Astrocyte (in vitro differentiated cells and primary cell): Measurements from ENCODE around the gene SHB. TPM values are rescaled to one million over a fixed set of nuclear protein-coding genes. Genes with fewer than 3 reads are reported as not detected.

Experiments
- DNase-seq: peaks from one replicate; pipeline ENCODE4 v3.0.0-alpha.2; 2010; ENCODE audit warnings: low read depth
- FAIRE-seq: peaks from 2 replicates; lab custom pipeline; 2011; peaks lifted over from hg19 to GRCh38; lab: Jason Lieb, UNC
- H2AFZ ChIP-seq: 2 replicates; pipeline ENCODE4 v1.6.0; 2012; ENCODE audit warnings: low read depth, low read length, inconsistent platforms
- H3K27ac ChIP-seq: 2 replicates; pipeline ENCODE4 v1.5.1; 2011; ENCODE audit warnings: low read depth, low read length, inconsistent platforms
- H3K27me3 ChIP-seq: 2 replicates; pipeline ENCODE4 v1.6.0; 2011; ENCODE audit warnings: low read length, inconsistent platforms; ENCODE audit not compliant: insufficient read depth
- H3K36me3 ChIP-seq: 2 replicates; pipeline ENCODE4 v1.5.1; 2011; ENCODE audit warnings: low read length, inconsistent platforms; ENCODE audit not compliant: insufficient read depth
- H3K4me1 ChIP-seq: 2 replicates; pipeline ENCODE4 v1.5.1; 2011; ENCODE audit warnings: low read length, inconsistent platforms; ENCODE audit not compliant: insufficient read depth
- H3K4me2 ChIP-seq: 2 replicates; pipeline ENCODE4 v1.6.0; 2012; ENCODE audit warnings: low read length, inconsistent platforms
- H3K4me3 ChIP-seq: 2 replicates; pipeline ENCODE4 v1.5.1; 2011; ENCODE audit warnings: low read depth, mild to moderate bottlenecking, low read length, inconsistent platforms; ENCODE audit not compliant: insufficient read depth
- H3K79me2 ChIP-seq: 2 replicates; pipeline ENCODE4 v1.6.0; 2012; ENCODE audit warnings: mild to moderate bottlenecking, low read length, inconsistent platforms; ENCODE audit not compliant: insufficient read depth
- H3K9ac ChIP-seq: 2 replicates; pipeline ENCODE4 v1.6.0; 2012; ENCODE audit warnings: mild to moderate bottlenecking, low read length, inconsistent platforms
- H3K9me3 ChIP-seq: 2 replicates; pipeline ENCODE4 v1.5.1; 2012; ENCODE audit warnings: low read depth, mild to moderate bottlenecking, low read length, inconsistent platforms; ENCODE audit not compliant: insufficient read depth
- H4K20me1 ChIP-seq: 2 replicates; pipeline ENCODE4 v1.6.0; 2012; ENCODE audit warnings: low read length, inconsistent platforms; ENCODE audit not compliant: insufficient read depth
- H3K27ac Mint-ChIP-seq: one replicate; pipeline ENCODE4 v1.8.0; 2021; ENCODE audit warnings: mild to moderate bottlenecking, mixed read lengths; ENCODE audit not compliant: unreplicated experiment
- H3K27me3 Mint-ChIP-seq: one replicate; pipeline ENCODE4 v1.8.0; 2021; ENCODE audit warnings: low read depth, mixed read lengths; ENCODE audit not compliant: unreplicated experiment
- H3K36me3 Mint-ChIP-seq: one replicate; pipeline ENCODE4 v1.8.0; 2021; ENCODE audit warnings: low read depth, mixed read lengths; ENCODE audit not compliant: unreplicated experiment
- H3K4me1 Mint-ChIP-seq: one replicate; pipeline ENCODE4 v1.8.0; 2021; ENCODE audit warnings: low read depth, mixed read lengths; ENCODE audit not compliant: unreplicated experiment
- H3K4me3 Mint-ChIP-seq: one replicate; pipeline ENCODE4 v1.8.0; 2021; ENCODE audit warnings: mild to moderate bottlenecking, moderate library complexity, mixed read lengths; ENCODE audit not compliant: unreplicated experiment
- H3K9me3 Mint-ChIP-seq: one replicate; pipeline ENCODE4 v1.8.0; 2021; ENCODE audit warnings: mild to moderate bottlenecking, mixed read lengths; ENCODE audit not compliant: unreplicated experiment
- CTCF ChIP-seq: IDR thresholded peaks from 2 replicates; pipeline ENCODE4 v1.5.1; 2011; ENCODE audit warnings: low read depth, mild to moderate bottlenecking, inconsistent platforms, low read length, moderate library complexity; ENCODE audit not compliant: insufficient read depth
- EZH2 ChIP-seq: IDR thresholded peaks from 2 replicates; pipeline ENCODE4 v1.6.1; 2012; ENCODE audit warnings: mild to moderate bottlenecking, low read length, inconsistent platforms; ENCODE audit not compliant: insufficient read depth
- total RNA-seq: library from RNA; stranded (reverse); gene quantifications from 2 replicates; pipeline ENCODE4 v1.2.1, GENCODE V29; 2021

The SHB gene
- total RNA-seq, 1 donor from 2014 or later: 53.4 TPM

DNA sequence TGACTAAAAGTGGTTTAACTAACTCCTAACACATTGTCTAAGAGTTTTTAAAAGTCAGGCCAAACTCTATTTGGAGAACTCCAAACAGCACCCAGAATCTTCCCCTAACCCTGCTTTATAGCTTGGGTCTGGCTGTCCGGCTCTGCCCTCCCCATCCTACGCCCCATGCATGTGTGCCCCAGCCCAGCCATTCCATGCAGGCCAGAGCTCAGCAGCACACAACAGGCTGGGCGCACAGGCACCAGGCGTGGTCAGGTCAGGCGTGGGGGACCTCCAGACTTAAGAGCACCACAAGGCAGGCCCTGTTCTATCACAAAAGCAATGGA, 31.1 kb downstream of the SHB start:
- DNase-seq (no peak), FAIRE-seq (no peak)
- Mint-ChIP-seq H3K4me3 (peak overlapping the region; percentile 60), H3K36me3 (peaks cover 10% of the 10 kb centered on the region), H3K4me1 (peaks cover 86% of the 10 kb centered on the region), H3K9me3 (no peaks in the 10 kb centered on the region), H3K27me3 (no peaks in the 10 kb centered on the region), H3K27ac (peak overlapping the region; percentile 100)
- no peak overlapping the region for H3K4me3 ChIP-seq
- H3K27ac ChIP-seq: peak overlapping the region; percentile 57
- no peak overlapping the region for H2AFZ ChIP-seq
- H3K36me3 ChIP-seq: no peaks in the 10 kb centered on the region
- H3K27me3 ChIP-seq: no peaks in the 10 kb centered on the region
- peak overlapping the region; percentile 58 for H3K4me2 ChIP-seq
- peak overlapping the region; percentile 61 for H3K9ac ChIP-seq
- H3K9me3 ChIP-seq: no peaks in the 10 kb centered on the region
- TF ChIP-seq CTCF: no peak
- no peak for TF ChIP-seq EZH2
- peaks cover 99% of the 10 kb centered on the region for H3K79me2 ChIP-seq
- peaks cover 73% of the 10 kb centered on the region for H4K20me1 ChIP-seq
- peaks cover 48% of the 10 kb centered on the region for H3K4me1 ChIP-seq

GRCh38 chr9:38036359-38037084, 32.5 kb downstream of the SHB start:
- DNase-seq (peak; percentile 70), FAIRE-seq (no peak)
- Histone ChIP-seq H2AFZ (no peak overlapping the region), H3K27me3 (no peaks in the 10 kb centered on the region), H3K36me3 (no peaks in the 10 kb centered on the region), H3K9ac (peak overlapping the region; percentile 68), H3K9me3 (no peaks in the 10 kb centered on the region), H3K4me2 (peak overlapping the region; percentile 61), H3K79me2 (peaks cover 99% of the 10 kb centered on the region), H3K4me3 (no peak overlapping the region), H4K20me1 (peaks cover 73% of the 10 kb centered on the region), H3K27ac (peak overlapping the region; percentile 87), H3K4me1 (peaks cover 48% of the 10 kb centered on the region)
- Mint-ChIP-seq H3K4me3 (peak overlapping the region; percentile 70), H3K27me3 (no peaks in the 10 kb centered on the region), H3K4me1 (peaks cover 79% of the 10 kb centered on the region), H3K9me3 (no peaks in the 10 kb centered on the region), H3K27ac (peak overlapping the region; percentile 100), H3K36me3 (peaks cover 2% of the 10 kb centered on the region)
- TF ChIP-seq EZH2: no peak
- TF ChIP-seq CTCF: no peak

GRCh38 chr9:38035873-38036272, 33.2 kb downstream of the SHB start:
- no peak overlapping the region for H2AFZ ChIP-seq
- no peak for TF ChIP-seq EZH2
- no peak for TF ChIP-seq CTCF
- peaks cover 48% of the 10 kb centered on the region for H3K4me1 ChIP-seq
- H4K20me1 ChIP-seq: peaks cover 72% of the 10 kb centered on the region
- peak overlapping the region; percentile 61 for H3K4me2 ChIP-seq
- Mint-ChIP-seq H3K36me3 (peaks cover 2% of the 10 kb centered on the region), H3K4me1 (peaks cover 76% of the 10 kb centered on the region), H3K4me3 (peak overlapping the region; percentile 70), H3K27ac (peak overlapping the region; percentile 100), H3K27me3 (no peaks in the 10 kb centered on the region), H3K9me3 (no peaks in the 10 kb centered on the region)
- H3K9me3 ChIP-seq: no peaks in the 10 kb centered on the region
- FAIRE-seq (no peak), DNase-seq (peak; percentile 78)
- H3K9ac ChIP-seq: peak overlapping the region; percentile 68
- H3K36me3 ChIP-seq: no peaks in the 10 kb centered on the region
- H3K4me3 ChIP-seq: no peak overlapping the region
- no peaks in the 10 kb centered on the region for H3K27me3 ChIP-seq
- H3K79me2 ChIP-seq: peaks cover 99% of the 10 kb centered on the region
- H3K27ac ChIP-seq: peak overlapping the region; percentile 87
